DND-41 (cell line): Measurements from ENCODE around the gene ENTREP1.

ENCODE experiments used
- ATAC-seq: fragments of 200-7000 bp; cut with Tn5 transposase; 3 replicates; pipeline ENCODE4 v1.9.1; 2021; ENCODE audit warnings: low read depth; ENCODE audit not compliant: insufficient read depth
- DNase-seq: peaks from one replicate; pipeline ENCODE4 v3.0.0-alpha.2; 2020
- H2AFZ ChIP-seq: 2 replicates; pipeline ENCODE4 v1.6.0; 2012; ENCODE audit warnings: low read depth, low read length
- H3K27ac ChIP-seq: 2 replicates; pipeline ENCODE4 v1.5.1; 2012; ENCODE audit warnings: low read length, inconsistent platforms
- H3K27me3 ChIP-seq: fragments of 200-600 bp; sonication (generic); 2 replicates; pipeline ENCODE4 v1.6.0; 2012; ENCODE audit warnings: low read length, mild to moderate bottlenecking, inconsistent platforms; ENCODE audit not compliant: insufficient read depth, poor library complexity
- H3K36me3 ChIP-seq: 2 replicates; pipeline ENCODE4 v1.5.1; 2012; ENCODE audit warnings: low read length, inconsistent platforms; ENCODE audit not compliant: insufficient read depth
- H3K4me1 ChIP-seq: 2 replicates; pipeline ENCODE4 v1.5.1; 2012; ENCODE audit warnings: mild to moderate bottlenecking, low read length; ENCODE audit not compliant: insufficient read depth
- H3K4me2 ChIP-seq: 2 replicates; pipeline ENCODE4 v1.6.0; 2012; ENCODE audit warnings: mild to moderate bottlenecking, moderate library complexity, low read length, inconsistent platforms; ENCODE audit not compliant: insufficient read depth
- H3K4me3 ChIP-seq, 2 experiments: fragments of 200-600 bp in 1 of 2; shearing (Covaris generic) in 1 of 2; 2 replicates each; pipeline ENCODE4 v1.5.1; 2012 to 2016; ENCODE audit warnings: inconsistent platforms in 2 of 2, low read length in 2 of 2, mild to moderate bottlenecking in 2 of 2, low read depth in 1 of 2, moderate library complexity in 1 of 2
- H3K79me2 ChIP-seq: 2 replicates; pipeline ENCODE4 v1.6.0; 2012; ENCODE audit warnings: low read length, inconsistent platforms; ENCODE audit not compliant: insufficient read depth
- H3K9ac ChIP-seq: 2 replicates; pipeline ENCODE4 v1.6.0; 2012; ENCODE audit warnings: low read depth, mild to moderate bottlenecking, inconsistent platforms, low read length, moderate library complexity
- H3K9me3 ChIP-seq: 2 replicates; pipeline ENCODE4 v1.5.1; 2012; ENCODE audit warnings: low read length, moderate library complexity, mild to moderate bottlenecking, inconsistent platforms; ENCODE audit not compliant: insufficient read depth, severe bottlenecking
- H4K20me1 ChIP-seq: 2 replicates; pipeline ENCODE4 v1.6.0; 2012; ENCODE audit warnings: low read length; ENCODE audit not compliant: insufficient read depth
- EZH2 ChIP-seq: IDR thresholded peaks from 3 replicates; pipeline ENCODE4 v1.6.1; 2012; ENCODE audit warnings: borderline replicate concordance, low read depth, mild to moderate bottlenecking, moderate library complexity, low read length, inconsistent platforms; ENCODE audit not compliant: severe bottlenecking
- TF ChIP-seq, protein P1 (sequence below): IDR thresholded peaks from 2 replicates; pipeline ENCODE4 v1.5.1; 2012; ENCODE audit warnings: borderline replicate concordance, low read length, moderate library complexity, mild to moderate bottlenecking; ENCODE audit not compliant: poor library complexity, severe bottlenecking; ENCODE audit errors: extremely low read depth

Gene ENTREP1

DNA sequence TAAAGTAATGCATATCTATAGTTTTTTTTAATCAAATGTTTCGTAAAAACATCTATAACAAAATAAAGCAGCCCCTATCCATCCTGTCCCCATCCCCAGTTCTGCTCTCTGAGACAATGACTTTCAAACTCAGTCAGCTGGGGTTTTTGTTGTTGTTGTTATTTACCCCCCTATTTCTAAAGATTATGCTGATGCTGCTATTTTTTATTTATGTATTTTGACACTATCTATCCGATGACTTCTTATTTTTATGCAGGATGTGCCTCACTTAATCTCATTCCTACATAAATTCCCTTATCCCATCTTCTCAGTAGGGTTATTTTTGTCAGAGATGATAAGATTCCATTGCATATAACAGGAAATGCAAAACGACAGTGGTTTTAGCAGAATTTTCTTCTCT, 45.3 kb upstream of the ENTREP1 start:
- no peaks in the 10 kb centered on the region for H3K27me3 ChIP-seq
- no peak overlapping the region for H3K9ac ChIP-seq
- H3K36me3 ChIP-seq, result no peaks in the 10 kb centered on the region
- no peak overlapping the region for H3K4me3 ChIP-seq
- H3K9me3 ChIP-seq, result no peaks in the 10 kb centered on the region
- H3K4me1 ChIP-seq, result no peaks in the 10 kb centered on the region
- ATAC-seq, result no peak
- no peak for TF ChIP-seq EZH2
- TF ChIP-seq, protein P1, sequence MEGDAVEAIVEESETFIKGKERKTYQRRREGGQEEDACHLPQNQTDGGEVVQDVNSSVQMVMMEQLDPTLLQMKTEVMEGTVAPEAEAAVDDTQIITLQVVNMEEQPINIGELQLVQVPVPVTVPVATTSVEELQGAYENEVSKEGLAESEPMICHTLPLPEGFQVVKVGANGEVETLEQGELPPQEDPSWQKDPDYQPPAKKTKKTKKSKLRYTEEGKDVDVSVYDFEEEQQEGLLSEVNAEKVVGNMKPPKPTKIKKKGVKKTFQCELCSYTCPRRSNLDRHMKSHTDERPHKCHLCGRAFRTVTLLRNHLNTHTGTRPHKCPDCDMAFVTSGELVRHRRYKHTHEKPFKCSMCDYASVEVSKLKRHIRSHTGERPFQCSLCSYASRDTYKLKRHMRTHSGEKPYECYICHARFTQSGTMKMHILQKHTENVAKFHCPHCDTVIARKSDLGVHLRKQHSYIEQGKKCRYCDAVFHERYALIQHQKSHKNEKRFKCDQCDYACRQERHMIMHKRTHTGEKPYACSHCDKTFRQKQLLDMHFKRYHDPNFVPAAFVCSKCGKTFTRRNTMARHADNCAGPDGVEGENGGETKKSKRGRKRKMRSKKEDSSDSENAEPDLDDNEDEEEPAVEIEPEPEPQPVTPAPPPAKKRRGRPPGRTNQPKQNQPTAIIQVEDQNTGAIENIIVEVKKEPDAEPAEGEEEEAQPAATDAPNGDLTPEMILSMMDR, result no peak
- no peak overlapping the region for H3K4me2 ChIP-seq
- H3K79me2 ChIP-seq, result no peaks in the 10 kb centered on the region
- H4K20me1 ChIP-seq, result no peaks in the 10 kb centered on the region
- H3K27ac ChIP-seq, result no peak overlapping the region
- no peak for DNase-seq
- no peak overlapping the region for H2AFZ ChIP-seq

DNA sequence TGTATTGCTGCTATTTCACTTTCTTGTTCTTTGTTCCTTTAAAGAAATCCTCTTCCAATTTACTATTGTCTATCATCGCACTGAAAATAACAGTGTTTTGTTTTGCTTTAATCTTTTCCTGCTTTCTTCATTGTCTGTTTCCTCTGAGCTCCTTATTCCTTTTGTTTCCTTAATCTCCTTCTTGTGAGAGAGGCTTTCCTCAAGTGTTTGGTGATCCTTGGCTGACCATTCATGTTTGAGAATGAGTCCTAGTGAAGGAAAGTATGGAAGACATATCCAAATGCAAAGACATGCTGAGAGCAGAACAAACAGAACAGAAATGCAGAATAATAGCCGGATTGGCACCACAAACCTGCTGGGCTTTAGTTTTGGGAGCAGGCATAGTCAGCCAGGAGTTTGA, 42.0 kb upstream of the ENTREP1 start:
- Histone ChIP-seq H3K9ac (no peak overlapping the region), H3K4me1 (no peaks in the 10 kb centered on the region), H3K9me3 (no peaks in the 10 kb centered on the region), H3K4me3 (no peak overlapping the region), H2AFZ (no peak overlapping the region), H3K36me3 (no peaks in the 10 kb centered on the region), H3K27me3 (no peaks in the 10 kb centered on the region), H4K20me1 (no peaks in the 10 kb centered on the region), H3K4me2 (no peak overlapping the region), H3K27ac (no peak overlapping the region), H3K79me2 (no peaks in the 10 kb centered on the region)
- ATAC-seq (no peak), DNase-seq (no peak)
- TF ChIP-seq EZH2, result no peak
- TF ChIP-seq, protein P1, result no peak

DNA sequence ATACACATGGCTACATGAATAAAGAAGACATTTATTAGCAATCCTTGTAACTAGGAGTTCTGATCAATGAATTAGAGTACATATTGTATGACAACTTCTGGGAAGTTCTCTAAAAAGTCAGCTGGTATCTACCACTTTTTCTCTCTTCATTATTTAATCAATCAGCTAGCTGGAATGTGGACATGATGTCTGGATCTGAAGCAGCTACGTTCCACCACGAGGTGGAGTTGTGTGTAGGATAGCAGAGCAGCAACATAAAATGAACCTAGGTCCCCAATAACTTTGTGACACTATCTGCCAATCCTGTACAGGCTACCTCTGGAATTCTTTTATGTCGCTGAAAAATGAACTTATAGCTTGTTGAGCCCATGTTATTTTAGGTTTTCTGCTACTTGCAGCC, 32.9 kb upstream of the ENTREP1 start:
- no peak for DNase-seq

More for the DNA sequence above, 32.9 kb upstream of the ENTREP1 start:
- no peak overlapping the region for H3K4me2 ChIP-seq
- H3K36me3 ChIP-seq, result no peaks in the 10 kb centered on the region
- ATAC-seq, result no peak
- no peak overlapping the region for H3K4me3 ChIP-seq
- no peaks in the 10 kb centered on the region for H4K20me1 ChIP-seq
- no peaks in the 10 kb centered on the region for H3K9me3 ChIP-seq
- H3K79me2 ChIP-seq, result no peaks in the 10 kb centered on the region
- no peaks in the 10 kb centered on the region for H3K27me3 ChIP-seq
- H3K27ac ChIP-seq, result no peak overlapping the region
- H2AFZ ChIP-seq, result no peak overlapping the region
- no peak overlapping the region for H3K9ac ChIP-seq
- H3K4me1 ChIP-seq, result no peaks in the 10 kb centered on the region
- TF ChIP-seq, protein P1, result no peak
- no peak for TF ChIP-seq EZH2
